Glutamatergic neuron (in vitro differentiated cells): ENCODE data around the gene TMCC1. TPM values are rescaled to one million over a fixed set of nuclear protein-coding genes. Genes with fewer than 3 reads are reported as not detected.

Source experiments
- DNase-seq: peaks from one replicate; pipeline ENCODE4 v3.0.0; 2022
- H3K27ac Mint-ChIP-seq: one replicate; pipeline ENCODE4 v1.8.0; 2020; ENCODE audit warnings: mild to moderate bottlenecking, mixed read lengths, inconsistent platforms; ENCODE audit not compliant: unreplicated experiment
- H3K27me3 Mint-ChIP-seq: one replicate; pipeline ENCODE4 v1.8.0; 2020; ENCODE audit warnings: mild to moderate bottlenecking, moderate library complexity, mixed read lengths, inconsistent platforms; ENCODE audit not compliant: unreplicated experiment
- H3K36me3 Mint-ChIP-seq: one replicate; pipeline ENCODE4 v1.8.0; 2020; ENCODE audit warnings: mild to moderate bottlenecking, mixed read lengths, inconsistent platforms; ENCODE audit not compliant: unreplicated experiment
- H3K4me1 Mint-ChIP-seq: one replicate; pipeline ENCODE4 v1.8.0; 2020; ENCODE audit warnings: mild to moderate bottlenecking, low read depth, mixed read lengths, inconsistent platforms; ENCODE audit not compliant: unreplicated experiment
- H3K4me3 Mint-ChIP-seq: one replicate; pipeline ENCODE4 v1.8.0; 2020; ENCODE audit warnings: mild to moderate bottlenecking, mixed read lengths, inconsistent platforms; ENCODE audit not compliant: unreplicated experiment
- H3K9me3 Mint-ChIP-seq: one replicate; pipeline ENCODE4 v1.8.0; 2020; ENCODE audit warnings: mild to moderate bottlenecking, moderate library complexity, mixed read lengths, inconsistent platforms; ENCODE audit not compliant: unreplicated experiment
- long read RNA-seq: library from polyadenylated mRNA; unstranded; transcript quantifications from one replicate; pipeline ENCODE4 v2.0.0, GENCODE V29; 2020; ENCODE audit not compliant: unreplicated experiment
- total RNA-seq: library from RNA; stranded (reverse); fragmentation: NEBNext Ultra II Directional; extraction: Animal tissue kit (Norgen Biotek cat#: 25700); gene quantifications from one replicate; pipeline ENCODE4 v1.2.1, GENCODE V29; 2021; ENCODE audit not compliant: unreplicated experiment
- TF ChIP-seq, protein P1 (sequence below): fragments of 200-600 bp; sonication (generic); IDR thresholded peaks from one replicate; pipeline ENCODE4 v1.5.0; 2021; ENCODE audit not compliant: partially characterized antibody, unreplicated experiment

Gene TMCC1
- 42.2 TPM for total RNA-seq
- long read RNA-seq, partial matches to known transcripts: 0 of 7 reads
- long read RNA-seq, other reads (novel, unspliced or antisense): 7 of 7 reads

DNA sequence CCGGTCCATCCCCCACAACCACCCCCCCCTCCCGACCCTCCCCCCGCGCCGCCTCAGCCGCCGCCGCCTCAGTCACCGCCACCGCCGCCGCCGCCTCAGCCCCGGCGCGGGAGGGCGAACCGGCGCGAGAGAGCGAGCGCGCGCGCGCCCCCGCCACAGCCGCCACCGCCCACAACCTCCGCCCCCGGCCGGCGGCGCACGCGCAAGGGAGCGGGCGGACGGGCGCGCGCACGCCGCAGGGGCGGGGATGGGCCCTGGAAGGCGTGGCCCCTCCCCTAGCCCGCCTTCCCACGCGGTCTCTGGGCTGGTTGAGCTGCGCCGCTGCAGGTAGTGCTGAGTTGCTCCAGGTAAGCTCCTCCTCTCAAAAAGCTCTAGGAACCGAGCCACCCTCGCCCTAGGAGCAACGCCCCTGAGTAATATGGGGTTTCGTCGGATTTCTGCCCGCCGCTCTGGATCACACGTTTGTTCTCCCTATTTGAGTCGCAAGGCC, at the start of gene TMCC1:
TSS of gene TMCC1 (minus strand) at position 131 of the 490 bp plus-strand sequence.
- TF ChIP-seq, protein P1, sequence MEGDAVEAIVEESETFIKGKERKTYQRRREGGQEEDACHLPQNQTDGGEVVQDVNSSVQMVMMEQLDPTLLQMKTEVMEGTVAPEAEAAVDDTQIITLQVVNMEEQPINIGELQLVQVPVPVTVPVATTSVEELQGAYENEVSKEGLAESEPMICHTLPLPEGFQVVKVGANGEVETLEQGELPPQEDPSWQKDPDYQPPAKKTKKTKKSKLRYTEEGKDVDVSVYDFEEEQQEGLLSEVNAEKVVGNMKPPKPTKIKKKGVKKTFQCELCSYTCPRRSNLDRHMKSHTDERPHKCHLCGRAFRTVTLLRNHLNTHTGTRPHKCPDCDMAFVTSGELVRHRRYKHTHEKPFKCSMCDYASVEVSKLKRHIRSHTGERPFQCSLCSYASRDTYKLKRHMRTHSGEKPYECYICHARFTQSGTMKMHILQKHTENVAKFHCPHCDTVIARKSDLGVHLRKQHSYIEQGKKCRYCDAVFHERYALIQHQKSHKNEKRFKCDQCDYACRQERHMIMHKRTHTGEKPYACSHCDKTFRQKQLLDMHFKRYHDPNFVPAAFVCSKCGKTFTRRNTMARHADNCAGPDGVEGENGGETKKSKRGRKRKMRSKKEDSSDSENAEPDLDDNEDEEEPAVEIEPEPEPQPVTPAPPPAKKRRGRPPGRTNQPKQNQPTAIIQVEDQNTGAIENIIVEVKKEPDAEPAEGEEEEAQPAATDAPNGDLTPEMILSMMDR: no peak
- peak; percentile 82 for DNase-seq
- Mint-ChIP-seq H3K36me3 (no peaks in the 10 kb centered on the region), H3K9me3 (peaks cover 8% of the 10 kb centered on the region), H3K4me1 (peaks cover 13% of the 10 kb centered on the region), H3K4me3 (peak within 1 kb of the TSS; percentile 93), H3K27me3 (peaks cover 6% of the 10 kb centered on the region), H3K27ac (peak within 1 kb of the TSS; percentile 96)

DNA sequence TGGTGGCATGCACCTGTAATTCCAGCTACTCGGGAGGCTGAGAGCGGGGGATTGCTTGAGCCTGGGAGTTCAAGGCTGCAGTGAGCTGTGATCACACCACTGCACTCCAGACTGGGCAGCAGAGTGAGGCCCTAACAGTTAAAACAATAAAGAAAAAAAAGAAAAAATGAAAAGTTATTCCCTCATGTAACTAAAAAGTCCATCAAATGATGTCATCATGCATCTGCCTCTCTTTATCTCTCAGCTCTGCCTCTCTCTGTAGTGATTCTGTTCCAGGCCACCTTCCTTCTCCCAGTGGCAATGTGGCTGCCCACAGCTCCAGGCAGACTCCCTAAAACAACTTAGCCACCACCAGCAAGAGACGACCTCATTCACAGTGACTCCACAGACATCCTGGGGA, 49.5 kb upstream of the TMCC1 start:
- H3K27me3 Mint-ChIP-seq: peaks cover 9% of the 10 kb centered on the region
- H3K27ac Mint-ChIP-seq: no peak overlapping the region
- H3K36me3 Mint-ChIP-seq: peaks cover 24% of the 10 kb centered on the region
- peaks cover 7% of the 10 kb centered on the region for H3K9me3 Mint-ChIP-seq
- peaks cover 3% of the 10 kb centered on the region for H3K4me1 Mint-ChIP-seq
- no peak for DNase-seq
- TF ChIP-seq, protein P1: no peak
- no peak overlapping the region for H3K4me3 Mint-ChIP-seq

DNA sequence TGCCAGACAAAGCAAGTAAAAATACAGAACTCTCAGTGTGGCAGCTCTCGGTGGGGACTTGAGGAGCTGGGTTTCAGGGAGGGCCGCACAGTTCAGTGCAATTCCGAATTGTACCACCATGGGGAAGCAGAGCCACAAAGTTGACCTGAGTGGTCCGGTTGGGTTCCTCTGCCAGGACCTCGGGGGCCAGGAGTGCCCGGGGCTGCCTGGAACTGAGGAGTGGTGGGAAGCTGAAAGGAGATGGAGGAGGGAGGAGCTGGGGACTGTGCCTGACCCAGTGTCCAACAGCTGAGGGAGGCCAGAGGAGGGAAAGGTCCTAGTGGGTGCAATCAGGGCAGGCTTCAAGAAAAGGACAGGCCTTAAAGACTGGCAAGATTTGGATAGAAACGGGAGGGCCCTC, 48.8 kb upstream of the TMCC1 start:
- H3K27me3 Mint-ChIP-seq: peaks cover 7% of the 10 kb centered on the region
- H3K27ac Mint-ChIP-seq: no peak overlapping the region
- H3K4me1 Mint-ChIP-seq: peaks cover 3% of the 10 kb centered on the region
- peak; percentile 81 for DNase-seq
- H3K9me3 Mint-ChIP-seq: peaks cover 4% of the 10 kb centered on the region
- no peak overlapping the region for H3K4me3 Mint-ChIP-seq
- H3K36me3 Mint-ChIP-seq: peaks cover 17% of the 10 kb centered on the region
- TF ChIP-seq, protein P1: peak; percentile 85

DNA sequence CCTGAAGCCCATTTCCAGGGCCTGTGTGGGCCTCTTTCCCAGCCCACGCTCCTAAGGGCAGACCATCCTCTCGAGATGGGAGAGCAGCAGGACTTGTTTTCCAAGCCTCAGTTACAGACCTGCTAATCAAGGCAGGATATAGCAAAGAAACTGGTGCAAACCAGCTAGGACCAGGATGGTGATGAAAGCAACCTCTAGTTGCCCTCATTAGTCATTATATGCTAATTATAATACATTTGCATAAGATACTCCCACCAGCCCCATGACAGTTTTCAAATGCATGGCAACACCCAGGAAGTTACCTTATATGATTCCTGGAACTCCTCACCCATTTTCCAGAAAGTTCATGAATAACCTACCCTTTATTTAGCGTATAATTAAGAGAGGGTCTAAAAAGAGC, 46.6 kb upstream of the TMCC1 start:
- TF ChIP-seq, protein P1: no peak

DNA sequence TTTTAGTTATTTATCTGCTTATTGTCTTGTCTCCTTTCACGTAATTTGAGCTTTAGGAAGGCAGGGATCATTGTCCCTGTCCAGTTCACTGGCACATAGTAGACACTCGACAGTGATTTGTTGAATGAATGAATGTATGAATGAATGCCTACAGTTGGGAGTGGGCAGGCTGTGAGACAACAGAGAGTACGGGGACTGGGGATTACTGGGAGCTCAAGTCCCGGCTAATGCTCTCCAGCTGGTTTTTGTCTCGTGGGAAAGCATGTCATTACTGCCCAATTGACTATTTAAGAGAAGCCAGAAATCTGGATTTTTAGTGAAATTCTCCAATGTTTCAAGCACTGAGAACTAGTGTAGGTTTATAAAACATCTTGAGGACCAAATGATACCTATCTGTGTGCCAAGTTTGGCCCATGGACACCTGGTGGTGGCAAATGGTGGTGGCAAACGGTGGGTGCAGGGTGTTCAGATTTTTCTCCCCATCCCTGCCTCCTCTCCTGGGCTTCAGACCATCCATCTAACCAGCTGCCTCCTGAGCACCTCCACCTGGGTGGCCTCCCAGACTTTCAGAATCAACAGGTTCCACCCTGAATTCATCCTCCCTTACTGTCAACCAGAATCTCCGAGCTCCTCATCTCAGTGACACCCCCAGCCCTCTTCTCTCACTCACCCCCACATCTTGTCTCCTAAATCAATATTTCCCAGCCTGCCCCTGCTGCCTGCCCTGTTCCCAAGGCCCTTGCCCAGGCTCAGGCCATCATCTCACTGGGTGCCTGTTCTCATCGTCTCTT, 44.8 kb upstream of the TMCC1 start:
- H3K4me3 Mint-ChIP-seq: no peak overlapping the region
- H3K9me3 Mint-ChIP-seq: no peaks in the 10 kb centered on the region
- H3K27ac Mint-ChIP-seq: no peak overlapping the region
- H3K4me1 Mint-ChIP-seq: peaks cover 3% of the 10 kb centered on the region
- H3K27me3 Mint-ChIP-seq: peaks cover 2% of the 10 kb centered on the region
- TF ChIP-seq, protein P1: peak; percentile 48
- no peaks in the 10 kb centered on the region for H3K36me3 Mint-ChIP-seq
- no peak for DNase-seq

More for the DNA sequence above, 46.6 kb upstream of the TMCC1 start:
- peaks cover 12% of the 10 kb centered on the region for H3K36me3 Mint-ChIP-seq
- no peak overlapping the region for H3K27ac Mint-ChIP-seq
- H3K4me3 Mint-ChIP-seq: no peak overlapping the region
- H3K4me1 Mint-ChIP-seq: peaks cover 3% of the 10 kb centered on the region
- peaks cover 2% of the 10 kb centered on the region for H3K9me3 Mint-ChIP-seq
- peaks cover 7% of the 10 kb centered on the region for H3K27me3 Mint-ChIP-seq
- DNase-seq: no peak
